ENCODE data around the gene TMEM37. TPM values are rescaled to one million over a fixed set of nuclear protein-coding genes. Genes with fewer than 3 reads are reported as not detected.

TMEM37 gene
- total RNA-seq, 1 experiment from 2014 or later, result 9.6 TPM

DNA sequence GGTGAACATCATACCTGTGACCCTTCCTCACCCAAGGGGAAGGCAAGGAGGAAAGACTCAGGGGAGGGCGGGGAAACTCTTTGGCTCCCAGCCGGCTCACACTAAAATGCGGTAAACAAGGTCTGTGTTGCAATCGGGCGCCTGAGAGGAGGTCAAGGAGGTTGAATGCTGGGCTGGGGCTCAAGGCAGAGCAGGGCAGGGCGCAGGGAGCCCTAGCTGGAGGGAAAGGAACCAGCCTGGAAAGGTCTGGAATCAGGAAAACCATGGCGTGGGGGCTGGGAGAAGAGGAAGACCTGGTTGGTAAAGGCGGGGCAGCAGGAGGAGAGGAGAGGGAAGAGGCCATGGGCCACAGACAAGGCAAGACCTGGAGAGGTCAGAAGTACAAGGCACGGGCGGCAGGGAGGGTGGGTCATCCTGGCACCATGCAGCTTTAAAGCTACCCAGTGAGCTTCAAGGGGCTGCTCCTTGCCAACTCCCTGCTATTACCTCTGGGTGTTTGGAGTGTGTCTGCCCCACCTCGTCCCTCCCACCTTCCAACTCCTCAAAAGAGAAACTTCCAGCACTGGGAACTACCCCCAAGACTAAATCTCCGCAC, 4.8 kb upstream of the TMEM37 start:
- ChIA-PET POLR2A (interaction anchor here (0.6 kb wide), 1 partner anchor 1308 kb away, joined by 3 read pairs; no protein-coding TSS in a partner anchor), CTCF (interaction anchor here (0.7 to 1.6 kb wide), 3 partner anchors 19 to 276 kb away, joined by 3 to 6 read pairs (median 5); no protein-coding TSS in a partner anchor)
- no peak overlapping the region for H3K4me3 Mint-ChIP-seq
- ATAC-seq (no peak), DNase-seq (ENCODE audit: low spot score) (no peak)
- no peak overlapping the region for H3K27ac Mint-ChIP-seq
- H3K9me3 Mint-ChIP-seq, result peaks cover 7% of the 10 kb centered on the region
- H3K4me1 Mint-ChIP-seq, result peaks cover 44% of the 10 kb centered on the region
- peaks cover 5% of the 10 kb centered on the region for H3K36me3 Mint-ChIP-seq
- no peak for TF ChIP-seq FOXP1 (CRISPR knock-in tag; IDR thresholded peaks at IDR 0.05; ENCODE audit: borderline replicate concordance)
- no peak for TF ChIP-seq MXD4 (CRISPR knock-in tag; IDR thresholded peaks at IDR 0.05; ENCODE audit: borderline replicate concordance)
- no peak for TF ChIP-seq TEAD4 (CRISPR knock-in tag; IDR thresholded peaks at IDR 0.05)
- TF ChIP-seq, protein P1, sequence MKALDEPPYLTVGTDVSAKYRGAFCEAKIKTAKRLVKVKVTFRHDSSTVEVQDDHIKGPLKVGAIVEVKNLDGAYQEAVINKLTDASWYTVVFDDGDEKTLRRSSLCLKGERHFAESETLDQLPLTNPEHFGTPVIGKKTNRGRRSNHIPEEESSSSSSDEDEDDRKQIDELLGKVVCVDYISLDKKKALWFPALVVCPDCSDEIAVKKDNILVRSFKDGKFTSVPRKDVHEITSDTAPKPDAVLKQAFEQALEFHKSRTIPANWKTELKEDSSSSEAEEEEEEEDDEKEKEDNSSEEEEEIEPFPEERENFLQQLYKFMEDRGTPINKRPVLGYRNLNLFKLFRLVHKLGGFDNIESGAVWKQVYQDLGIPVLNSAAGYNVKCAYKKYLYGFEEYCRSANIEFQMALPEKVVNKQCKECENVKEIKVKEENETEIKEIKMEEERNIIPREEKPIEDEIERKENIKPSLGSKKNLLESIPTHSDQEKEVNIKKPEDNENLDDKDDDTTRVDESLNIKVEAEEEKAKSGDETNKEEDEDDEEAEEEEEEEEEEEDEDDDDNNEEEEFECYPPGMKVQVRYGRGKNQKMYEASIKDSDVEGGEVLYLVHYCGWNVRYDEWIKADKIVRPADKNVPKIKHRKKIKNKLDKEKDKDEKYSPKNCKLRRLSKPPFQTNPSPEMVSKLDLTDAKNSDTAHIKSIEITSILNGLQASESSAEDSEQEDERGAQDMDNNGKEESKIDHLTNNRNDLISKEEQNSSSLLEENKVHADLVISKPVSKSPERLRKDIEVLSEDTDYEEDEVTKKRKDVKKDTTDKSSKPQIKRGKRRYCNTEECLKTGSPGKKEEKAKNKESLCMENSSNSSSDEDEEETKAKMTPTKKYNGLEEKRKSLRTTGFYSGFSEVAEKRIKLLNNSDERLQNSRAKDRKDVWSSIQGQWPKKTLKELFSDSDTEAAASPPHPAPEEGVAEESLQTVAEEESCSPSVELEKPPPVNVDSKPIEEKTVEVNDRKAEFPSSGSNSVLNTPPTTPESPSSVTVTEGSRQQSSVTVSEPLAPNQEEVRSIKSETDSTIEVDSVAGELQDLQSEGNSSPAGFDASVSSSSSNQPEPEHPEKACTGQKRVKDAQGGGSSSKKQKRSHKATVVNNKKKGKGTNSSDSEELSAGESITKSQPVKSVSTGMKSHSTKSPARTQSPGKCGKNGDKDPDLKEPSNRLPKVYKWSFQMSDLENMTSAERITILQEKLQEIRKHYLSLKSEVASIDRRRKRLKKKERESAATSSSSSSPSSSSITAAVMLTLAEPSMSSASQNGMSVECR (CRISPR knock-in tag; IDR thresholded peaks at IDR 0.05; ENCODE audit: borderline replicate concordance), result no peak
- TF ChIP-seq, protein P2, sequence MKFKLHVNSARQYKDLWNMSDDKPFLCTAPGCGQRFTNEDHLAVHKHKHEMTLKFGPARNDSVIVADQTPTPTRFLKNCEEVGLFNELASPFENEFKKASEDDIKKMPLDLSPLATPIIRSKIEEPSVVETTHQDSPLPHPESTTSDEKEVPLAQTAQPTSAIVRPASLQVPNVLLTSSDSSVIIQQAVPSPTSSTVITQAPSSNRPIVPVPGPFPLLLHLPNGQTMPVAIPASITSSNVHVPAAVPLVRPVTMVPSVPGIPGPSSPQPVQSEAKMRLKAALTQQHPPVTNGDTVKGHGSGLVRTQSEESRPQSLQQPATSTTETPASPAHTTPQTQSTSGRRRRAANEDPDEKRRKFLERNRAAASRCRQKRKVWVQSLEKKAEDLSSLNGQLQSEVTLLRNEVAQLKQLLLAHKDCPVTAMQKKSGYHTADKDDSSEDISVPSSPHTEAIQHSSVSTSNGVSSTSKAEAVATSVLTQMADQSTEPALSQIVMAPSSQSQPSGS (CRISPR knock-in tag; IDR thresholded peaks at IDR 0.05; ENCODE audit: borderline replicate concordance, low read depth), result no peak
- TF ChIP-seq ATF1 (CRISPR knock-in tag; IDR thresholded peaks at IDR 0.05), result no peak
- TF ChIP-seq, protein P3, sequence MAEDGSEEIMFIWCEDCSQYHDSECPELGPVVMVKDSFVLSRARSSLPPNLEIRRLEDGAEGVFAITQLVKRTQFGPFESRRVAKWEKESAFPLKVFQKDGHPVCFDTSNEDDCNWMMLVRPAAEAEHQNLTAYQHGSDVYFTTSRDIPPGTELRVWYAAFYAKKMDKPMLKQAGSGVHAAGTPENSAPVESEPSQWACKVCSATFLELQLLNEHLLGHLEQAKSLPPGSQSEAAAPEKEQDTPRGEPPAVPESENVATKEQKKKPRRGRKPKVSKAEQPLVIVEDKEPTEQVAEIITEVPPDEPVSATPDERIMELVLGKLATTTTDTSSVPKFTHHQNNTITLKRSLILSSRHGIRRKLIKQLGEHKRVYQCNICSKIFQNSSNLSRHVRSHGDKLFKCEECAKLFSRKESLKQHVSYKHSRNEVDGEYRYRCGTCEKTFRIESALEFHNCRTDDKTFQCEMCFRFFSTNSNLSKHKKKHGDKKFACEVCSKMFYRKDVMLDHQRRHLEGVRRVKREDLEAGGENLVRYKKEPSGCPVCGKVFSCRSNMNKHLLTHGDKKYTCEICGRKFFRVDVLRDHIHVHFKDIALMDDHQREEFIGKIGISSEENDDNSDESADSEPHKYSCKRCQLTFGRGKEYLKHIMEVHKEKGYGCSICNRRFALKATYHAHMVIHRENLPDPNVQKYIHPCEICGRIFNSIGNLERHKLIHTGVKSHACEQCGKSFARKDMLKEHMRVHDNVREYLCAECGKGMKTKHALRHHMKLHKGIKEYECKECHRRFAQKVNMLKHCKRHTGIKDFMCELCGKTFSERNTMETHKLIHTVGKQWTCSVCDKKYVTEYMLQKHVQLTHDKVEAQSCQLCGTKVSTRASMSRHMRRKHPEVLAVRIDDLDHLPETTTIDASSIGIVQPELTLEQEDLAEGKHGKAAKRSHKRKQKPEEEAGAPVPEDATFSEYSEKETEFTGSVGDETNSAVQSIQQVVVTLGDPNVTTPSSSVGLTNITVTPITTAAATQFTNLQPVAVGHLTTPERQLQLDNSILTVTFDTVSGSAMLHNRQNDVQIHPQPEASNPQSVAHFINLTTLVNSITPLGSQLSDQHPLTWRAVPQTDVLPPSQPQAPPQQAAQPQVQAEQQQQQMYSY (CRISPR knock-in tag; IDR thresholded peaks at IDR 0.05), result peak; percentile 69
- TF ChIP-seq, protein P4, sequence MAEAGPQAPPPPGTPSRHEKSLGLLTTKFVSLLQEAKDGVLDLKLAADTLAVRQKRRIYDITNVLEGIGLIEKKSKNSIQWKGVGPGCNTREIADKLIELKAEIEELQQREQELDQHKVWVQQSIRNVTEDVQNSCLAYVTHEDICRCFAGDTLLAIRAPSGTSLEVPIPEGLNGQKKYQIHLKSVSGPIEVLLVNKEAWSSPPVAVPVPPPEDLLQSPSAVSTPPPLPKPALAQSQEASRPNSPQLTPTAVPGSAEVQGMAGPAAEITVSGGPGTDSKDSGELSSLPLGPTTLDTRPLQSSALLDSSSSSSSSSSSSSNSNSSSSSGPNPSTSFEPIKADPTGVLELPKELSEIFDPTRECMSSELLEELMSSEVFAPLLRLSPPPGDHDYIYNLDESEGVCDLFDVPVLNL (CRISPR knock-in tag; IDR thresholded peaks at IDR 0.05; ENCODE audit: borderline replicate concordance, low read depth), result no peak
- TF ChIP-seq GABPB1 (CRISPR knock-in tag; IDR thresholded peaks at IDR 0.05), result peak; percentile 76
- peaks cover 32% of the 10 kb centered on the region for H3K27me3 Mint-ChIP-seq (ENCODE audit: low read depth)

DNA sequence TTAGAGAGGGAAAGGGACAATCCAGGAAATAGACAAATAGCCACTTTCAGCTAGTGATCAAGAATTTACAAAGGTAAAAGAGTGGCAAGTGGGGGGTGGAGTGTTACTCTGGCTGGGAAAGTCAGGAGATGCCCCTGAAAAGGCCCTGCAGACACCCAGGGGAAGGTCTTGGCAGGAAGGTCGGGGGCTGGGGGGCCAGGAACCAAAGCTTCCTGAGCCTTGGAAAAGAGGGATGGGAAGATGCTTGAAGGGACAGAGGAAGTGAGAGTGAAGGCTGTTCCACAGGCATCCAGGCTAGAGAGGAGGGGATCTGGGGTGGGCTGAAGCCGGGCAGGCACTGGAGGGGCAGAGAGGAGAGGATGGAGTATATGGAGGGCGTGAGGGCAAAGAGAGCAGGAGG, 3.9 kb upstream of the TMEM37 start:
- Mint-ChIP-seq H3K27me3 (ENCODE audit: low read depth) (peaks cover 30% of the 10 kb centered on the region), H3K4me3 (no peak overlapping the region), H3K9me3 (no peaks in the 10 kb centered on the region), H3K36me3 (0 out of 2 replicates have a peak, but pooled peaks cover under 1% of the 10 kb centered on the region), H3K4me1 (peaks cover 47% of the 10 kb centered on the region), H3K27ac (no peak overlapping the region)
- ChIA-PET CTCF (interaction anchor here (1.3 to 1.6 kb wide), 2 partner anchors 49 to 275 kb away, joined by 3 to 6 read pairs; no protein-coding TSS in a partner anchor), POLR2A (no interaction called here)
- no peak for DNase-seq (ENCODE audit: low spot score)
- no peak for ATAC-seq
- TF ChIP-seq SMAD3 (CRISPR knock-in tag; IDR thresholded peaks at IDR 0.05; ENCODE audit: borderline replicate concordance) (no peak), FOXK1 (CRISPR knock-in tag; IDR thresholded peaks at IDR 0.05) (no peak)
- TF ChIP-seq, protein P5, sequence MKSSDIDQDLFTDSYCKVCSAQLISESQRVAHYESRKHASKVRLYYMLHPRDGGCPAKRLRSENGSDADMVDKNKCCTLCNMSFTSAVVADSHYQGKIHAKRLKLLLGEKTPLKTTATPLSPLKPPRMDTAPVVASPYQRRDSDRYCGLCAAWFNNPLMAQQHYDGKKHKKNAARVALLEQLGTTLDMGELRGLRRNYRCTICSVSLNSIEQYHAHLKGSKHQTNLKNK (CRISPR knock-in tag; IDR thresholded peaks at IDR 0.05), result no peak
- TF ChIP-seq, protein P6, sequence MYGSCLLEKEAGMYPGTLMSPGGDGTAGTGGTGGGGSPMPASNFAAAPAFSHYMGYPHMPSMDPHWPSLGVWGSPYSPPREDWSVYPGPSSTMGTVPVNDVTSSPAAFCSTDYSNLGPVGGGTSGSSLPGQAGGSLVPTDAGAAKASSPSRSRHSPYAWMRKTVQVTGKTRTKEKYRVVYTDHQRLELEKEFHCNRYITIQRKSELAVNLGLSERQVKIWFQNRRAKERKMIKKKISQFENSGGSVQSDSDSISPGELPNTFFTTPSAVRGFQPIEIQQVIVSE (CRISPR knock-in tag; IDR thresholded peaks at IDR 0.05; ENCODE audit: borderline replicate concordance), result no peak
- TF ChIP-seq, protein P7, sequence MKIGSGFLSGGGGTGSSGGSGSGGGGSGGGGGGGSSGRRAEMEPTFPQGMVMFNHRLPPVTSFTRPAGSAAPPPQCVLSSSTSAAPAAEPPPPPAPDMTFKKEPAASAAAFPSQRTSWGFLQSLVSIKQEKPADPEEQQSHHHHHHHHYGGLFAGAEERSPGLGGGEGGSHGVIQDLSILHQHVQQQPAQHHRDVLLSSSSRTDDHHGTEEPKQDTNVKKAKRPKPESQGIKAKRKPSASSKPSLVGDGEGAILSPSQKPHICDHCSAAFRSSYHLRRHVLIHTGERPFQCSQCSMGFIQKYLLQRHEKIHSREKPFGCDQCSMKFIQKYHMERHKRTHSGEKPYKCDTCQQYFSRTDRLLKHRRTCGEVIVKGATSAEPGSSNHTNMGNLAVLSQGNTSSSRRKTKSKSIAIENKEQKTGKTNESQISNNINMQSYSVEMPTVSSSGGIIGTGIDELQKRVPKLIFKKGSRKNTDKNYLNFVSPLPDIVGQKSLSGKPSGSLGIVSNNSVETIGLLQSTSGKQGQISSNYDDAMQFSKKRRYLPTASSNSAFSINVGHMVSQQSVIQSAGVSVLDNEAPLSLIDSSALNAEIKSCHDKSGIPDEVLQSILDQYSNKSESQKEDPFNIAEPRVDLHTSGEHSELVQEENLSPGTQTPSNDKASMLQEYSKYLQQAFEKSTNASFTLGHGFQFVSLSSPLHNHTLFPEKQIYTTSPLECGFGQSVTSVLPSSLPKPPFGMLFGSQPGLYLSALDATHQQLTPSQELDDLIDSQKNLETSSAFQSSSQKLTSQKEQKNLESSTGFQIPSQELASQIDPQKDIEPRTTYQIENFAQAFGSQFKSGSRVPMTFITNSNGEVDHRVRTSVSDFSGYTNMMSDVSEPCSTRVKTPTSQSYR (CRISPR knock-in tag; IDR thresholded peaks at IDR 0.05), result no peak

All from WTC11 (cell line).